PC-3 (cell line): ENCODE data around the gene RASD2. TPM values are rescaled to one million over a fixed set of nuclear protein-coding genes. Genes with fewer than 3 reads are reported as not detected.

Source experiments
- ATAC-seq: fragments of 200-7000 bp; cut with Tn5 transposase; 2 replicates; pipeline ENCODE4 v1.9.1; 2020; ENCODE audit warnings: mild to moderate bottlenecking, moderate library complexity
- BruUV-seq: library from RNA; stranded (reverse); fragments of 400-500 nt; replicated peaks from 2 replicates; lab custom pipeline; 2021; lab: Mats Ljungman, UMichigan
- CTCF ChIA-PET: fragments of 300-600 bp; sonication (Branson Sonifier 250); formaldehyde crosslinking; loops from one replicate; lab custom pipeline; 2022; ENCODE audit warnings: antibody characterized with exemption; lab: Charles Lee
- POLR2A ChIA-PET: fragments of 300-600 bp; sonication (Branson Sonifier 250); formaldehyde crosslinking; loops from one replicate; lab custom pipeline; 2022; ENCODE audit warnings: antibody characterized with exemption; ENCODE audit not compliant: unreplicated experiment; lab: Charles Lee
- DNase-seq: peaks from one replicate; pipeline ENCODE4 v3.0.0-alpha.2; 2015
- H2AFZ ChIP-seq: fragments of 300-600 bp; sonication (generic); 2 replicates; pipeline ENCODE4 v1.6.0; 2016; ENCODE audit warnings: antibody characterized with exemption, low read length
- H3F3A ChIP-seq: fragments of 300-600 bp; sonication (generic); one replicate; pipeline ENCODE4 v1.6.0; 2017; ENCODE audit warnings: antibody characterized with exemption, low read length, control low read depth, mild to moderate bottlenecking; ENCODE audit not compliant: unreplicated experiment
- H3K27ac ChIP-seq: fragments of 300-600 bp; sonication (generic); 2 replicates; pipeline ENCODE4 v1.5.1; 2016; ENCODE audit warnings: mild to moderate bottlenecking, low read length
- H3K27me3 ChIP-seq: fragments of 300-600 bp; sonication (generic); 2 replicates; pipeline ENCODE4 v1.6.1; 2016; ENCODE audit warnings: low read length, mixed read lengths
- H3K36me3 ChIP-seq: fragments of 300-600 bp; sonication (generic); 2 replicates; pipeline ENCODE4 v1.6.1; 2016; ENCODE audit warnings: low read depth, mixed run types, low read length, mixed read lengths
- H3K4me1 ChIP-seq: fragments of 300-600 bp; sonication (generic); 2 replicates; pipeline ENCODE4 v1.5.1; 2016; ENCODE audit warnings: low read length; ENCODE audit not compliant: insufficient read depth
- H3K4me2 ChIP-seq: fragments of 300-600 bp; sonication (generic); 2 replicates; pipeline ENCODE4 v1.6.0; 2016; ENCODE audit warnings: low read length
- H3K4me3 ChIP-seq: fragments of 300-600 bp; sonication (generic); 2 replicates; pipeline ENCODE4 v1.5.1; 2016; ENCODE audit warnings: mild to moderate bottlenecking, low read length, mixed read lengths
- H3K79me2 ChIP-seq: fragments of 300-600 bp; sonication (generic); 2 replicates; pipeline ENCODE4 v1.6.1; 2017; ENCODE audit warnings: low read length, mixed read lengths
- H3K9ac ChIP-seq: fragments of 300-600 bp; sonication (generic); 2 replicates; pipeline ENCODE4 v1.6.0; 2016; ENCODE audit warnings: mild to moderate bottlenecking, low read length
- H3K9me2 ChIP-seq: fragments of 300-600 bp; sonication (generic); replicated peaks from 2 replicates; pipeline ENCODE4 v1.6.1; 2016; ENCODE audit warnings: mixed run types, low read length, mixed read lengths
- H3K9me3 ChIP-seq: fragments of 300-600 bp; sonication (generic); 2 replicates; pipeline ENCODE4 v1.6.1; 2016; ENCODE audit warnings: low read length, mixed read lengths
- H4K20me1 ChIP-seq: fragments of 300-600 bp; sonication (generic); 2 replicates; pipeline ENCODE4 v1.6.1; 2016; ENCODE audit warnings: low read length, mixed read lengths
- CTCF ChIP-seq: fragments of 300-600 bp; sonication (generic); conservative IDR thresholded peaks from 2 replicates; pipeline ENCODE4 v1.5.1; 2017; ENCODE audit warnings: antibody characterized with exemption, low read depth, mild to moderate bottlenecking, low read length
- EZH2 ChIP-seq: fragments of 300-600 bp; sonication (generic); IDR thresholded peaks from one replicate; pipeline ENCODE4 v1.6.1; 2017; ENCODE audit warnings: antibody characterized with exemption, mild to moderate bottlenecking, low read length; ENCODE audit not compliant: unreplicated experiment
- EZH2phosphoT487 ChIP-seq: fragments of 300-600 bp; sonication (generic); IDR thresholded peaks from 2 replicates; pipeline ENCODE4 v1.6.1; 2018; ENCODE audit warnings: mild to moderate bottlenecking, antibody characterized with exemption, low read length, borderline replicate concordance
- intact Hi-C: fragments of 100-400 bp; cut with micrococcal nuclease; formaldehyde crosslinking; loops from 2 replicates; pipeline ENCODE4 v1.9.0; 2023
- total RNA-seq: library from RNA; depleted of rRNA; stranded (reverse); fragments of >200 nt; gene quantifications from 2 replicates; pipeline ENCODE4 v1.2.3, GENCODE V29; 2014

The RASD2 gene
- total RNA-seq, 1 experiment from 2014 or later, result 0.07 TPM

GRCh38 chr22:35544189-35544588 lies 3.6 kb downstream of the RASD2 start:
- no peaks in the 10 kb centered on the region for H3F3A ChIP-seq
- no peaks in the 10 kb centered on the region for H3K9me3 ChIP-seq
- DNase-seq (no peak), ATAC-seq (no peak)
- H3K9me2 ChIP-seq, result no peaks in the 10 kb centered on the region
- CTCF ChIA-PET, result no interaction called here
- no peaks in the 10 kb centered on the region for H3K27me3 ChIP-seq
- no peaks in the 10 kb centered on the region for H3K4me1 ChIP-seq
- H3K27ac ChIP-seq, result no peak overlapping the region
- H3K9ac ChIP-seq, result no peak overlapping the region
- H3K4me2 ChIP-seq, result no peak overlapping the region
- H3K4me3 ChIP-seq, result no peak overlapping the region
- H3K79me2 ChIP-seq, result no peaks in the 10 kb centered on the region
- no peak overlapping the region for H2AFZ ChIP-seq
- H3K36me3 ChIP-seq, result no peaks in the 10 kb centered on the region
- BruUV-seq, result no TSS peak
- H4K20me1 ChIP-seq, result no peaks in the 10 kb centered on the region
- POLR2A ChIA-PET, result no interaction called here
- intact Hi-C loops, result no loop called here
- no peak for TF ChIP-seq CTCF
- no peak for TF ChIP-seq EZH2phosphoT487
- TF ChIP-seq EZH2, result no peak

- Histone ChIP-seq H3K79me2 (no peaks in the 10 kb centered on the region), H3K9ac (no peak overlapping the region), H3K36me3 (no peaks in the 10 kb centered on the region), H3K4me1 (no peaks in the 10 kb centered on the region), H3K9me3 (no peaks in the 10 kb centered on the region), H3K9me2 (no peaks in the 10 kb centered on the region), H3F3A (no peaks in the 10 kb centered on the region), H2AFZ (no peak overlapping the region), H3K4me3 (no peak overlapping the region), H3K4me2 (no peak overlapping the region), H4K20me1 (no peaks in the 10 kb centered on the region), H3K27ac (no peak overlapping the region), H3K27me3 (no peaks in the 10 kb centered on the region)
- intact Hi-C loops, result no loop called here
- no TSS peak for BruUV-seq
- ATAC-seq (no peak), DNase-seq (no peak)
- POLR2A ChIA-PET, result no interaction called here
- CTCF ChIA-PET, result no interaction called here
- TF ChIP-seq EZH2, result no peak
- TF ChIP-seq EZH2phosphoT487, result no peak
- no peak for TF ChIP-seq CTCF
These were observed 4.2 kb downstream of the RASD2 start for GRCh38 chr22:35544827-35545226.

- Histone ChIP-seq H3K27ac (no peak overlapping the region), H3K36me3 (no peaks in the 10 kb centered on the region), H3K9me3 (no peaks in the 10 kb centered on the region), H2AFZ (no peak overlapping the region), H3K9me2 (no peaks in the 10 kb centered on the region), H3F3A (no peaks in the 10 kb centered on the region), H3K4me1 (no peaks in the 10 kb centered on the region), H3K4me3 (no peak overlapping the region), H4K20me1 (no peaks in the 10 kb centered on the region), H3K9ac (no peak overlapping the region), H3K27me3 (no peaks in the 10 kb centered on the region), H3K79me2 (no peaks in the 10 kb centered on the region), H3K4me2 (no peak overlapping the region)
- intact Hi-C loops, result no loop called here
- CTCF ChIA-PET, result no interaction called here
- POLR2A ChIA-PET, result no interaction called here
- no peak for DNase-seq
- ATAC-seq, result no peak
- no peak for TF ChIP-seq EZH2phosphoT487
- TF ChIP-seq CTCF, result no peak
- no peak for TF ChIP-seq EZH2
- BruUV-seq, result no TSS peak
These were observed 6.3 kb downstream of the RASD2 start for GRCh38 chr22:35546886-35547285.
